Pancreas (tissue), 10 donors: Measurements from ENCODE around the gene NLGN1. TPM values are rescaled to one million over a fixed set of nuclear protein-coding genes. Genes with fewer than 3 reads are reported as not detected.
"Not testable (repeated sequence)": the region's sequence is repeated elsewhere in the genome, so short reads cannot be mapped to it uniquely, and the experiment has no call there.

Source experiments
- ATAC-seq, 4 donors: fragments of 200-7000 bp; cut with Tn5 transposase; one replicate each; pipeline versions ENCODE4 v1.8.0 to v1.9.1; 2020; ENCODE audit warnings: mild to moderate bottlenecking in 4 of 4, moderate library complexity in 4 of 4
- DNase-seq, 6 donors: peaks; one replicate each; pipeline ENCODE4 v3.0.0-alpha.2; 2020
- FAIRE-seq: peaks from 2 replicates; lab custom pipeline; 2012; peaks lifted over from hg19 to GRCh38; lab: Jason Lieb, UNC
- H3K27ac ChIP-seq, 4 donors: fragments of 200-600 bp; sonication (generic); 1 replicate in 3 of 4; 2 replicates in 1 of 4; pipeline versions ENCODE4 v1.5.0 to v1.8.0; 2020
- H3K27me3 ChIP-seq, 4 donors: fragments of 200-600 bp; one replicate each; pipeline ENCODE4 v1.8.0; 2021
- H3K36me3 ChIP-seq, 3 donors: fragments of 200-600 bp; sonication (generic) in 1 of 3; one replicate each; pipeline versions ENCODE4 v1.5.0 to v1.8.0; 2020 to 2021
- H3K4me1 ChIP-seq, 3 donors: fragments of 200-600 bp; one replicate each; pipeline ENCODE4 v1.8.0; 2021
- H3K4me3 ChIP-seq, 4 donors: fragments of 200-600 bp; sonication (generic) in 2 of 4; one replicate each; pipeline versions ENCODE4 v1.5.0 to v1.8.0; 2020 to 2021
- H3K9me3 ChIP-seq, 4 donors: fragments of 200-600 bp; one replicate each; pipeline ENCODE4 v1.8.0; 2021
- WGBS, 2 donors: extraction: QIAGEN DNeasy Blood & Tissue Kit; methylation state at CpG; one replicate each; pipeline ENCODE4 v1.1.7; 2013; 5-methylcytosine and 5-hydroxymethylcytosine counted together
- intact Hi-C, 3 donors: fragments of 100-400 bp; cut with DNase I; formaldehyde crosslinking; loops; one replicate each; pipeline versions ENCODE4 v1.11.1 to v1.14.2; 2022
- polyA plus RNA-seq, 2 donors: library from polyadenylated mRNA; stranded (reverse); fragments of 200-250 nt; gene quantifications; one replicate each; pipeline ENCODE4 v1.2.3, GENCODE V29; 2013
- total RNA-seq, 6 donors: library from RNA; stranded (reverse); fragmentation: NEBNext Ultra II Directional in 4 of 6; extraction: Animal tissue kit (Norgen Biotek cat#: 25700) in 4 of 6; gene quantifications; one replicate each; pipeline versions ENCODE4 v1.2.1 to v1.2.4, GENCODE V29; 2021 to 2023
- TF ChIP-seq, protein P1 (sequence below), 4 donors: fragments of 200-600 bp; sonication (generic) in 3 of 4; IDR thresholded peaks; one replicate each; pipeline versions ENCODE4 v1.5.0 to v1.8.0; 2021; ENCODE audit warnings: antibody characterized with exemption in 4 of 4
- donor health status: healthy with polysubstance abuse.
- donor health status: DM: no; HTN: no; CAD: no; lungs with moderate emphysema.
- donor health status: DM: no; HTN: no; CAD: no.
- donor health status: control.
- donor health status: control.
- donor health status: Bipolar disorder and iron deficiency.
- donor health status: DM: yes; HTN: yes; CAD: no.
- donor health status: DM: no; HTN: no; CAD: no.
- donor health status: DM: no; HTN: no; CAD: no.
- donor health status: DM: yes; HTN: yes; CAD: no.

The NLGN1 gene
- total and polyA plus RNA-seq, 8 donors = 0.49 to 2.3 (median 0.84) TPM

DNA sequence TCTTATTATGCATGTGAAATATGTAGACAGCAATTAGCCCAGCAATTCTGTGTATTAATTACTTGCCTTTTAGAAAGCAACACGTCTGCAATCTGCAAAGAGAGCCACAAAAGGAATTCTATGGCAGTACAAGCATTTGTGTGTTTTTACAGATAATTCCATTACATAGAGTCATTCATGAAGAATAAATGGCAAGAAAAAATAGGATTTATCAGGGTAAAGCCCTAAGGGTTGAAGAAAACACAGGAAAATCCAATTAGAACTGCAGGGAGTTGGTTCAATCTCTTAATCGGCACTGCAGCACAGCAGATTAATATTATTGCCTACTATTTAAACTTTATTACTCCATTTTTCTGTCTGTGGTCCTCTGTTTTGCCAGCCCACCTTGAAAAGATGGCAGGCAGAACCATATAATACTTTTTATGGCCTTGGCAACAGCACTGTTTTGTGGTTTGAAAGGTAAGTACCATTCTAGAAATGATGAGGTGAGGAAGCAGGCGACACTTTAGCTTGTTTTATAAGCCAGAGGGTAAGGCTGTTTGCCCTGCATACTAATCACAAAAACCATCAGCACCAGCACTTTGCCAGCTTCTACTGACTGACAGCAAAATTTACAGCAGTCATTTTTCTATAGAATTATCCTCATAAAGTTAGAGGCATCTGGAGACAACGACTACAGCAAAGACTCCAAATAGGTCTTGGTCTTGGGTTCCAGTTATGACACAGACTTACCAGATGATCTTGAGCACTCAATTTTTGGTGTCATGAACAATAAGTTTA is 823.4 kb downstream of the NLGN1 start:
- TF ChIP-seq, protein P1, sequence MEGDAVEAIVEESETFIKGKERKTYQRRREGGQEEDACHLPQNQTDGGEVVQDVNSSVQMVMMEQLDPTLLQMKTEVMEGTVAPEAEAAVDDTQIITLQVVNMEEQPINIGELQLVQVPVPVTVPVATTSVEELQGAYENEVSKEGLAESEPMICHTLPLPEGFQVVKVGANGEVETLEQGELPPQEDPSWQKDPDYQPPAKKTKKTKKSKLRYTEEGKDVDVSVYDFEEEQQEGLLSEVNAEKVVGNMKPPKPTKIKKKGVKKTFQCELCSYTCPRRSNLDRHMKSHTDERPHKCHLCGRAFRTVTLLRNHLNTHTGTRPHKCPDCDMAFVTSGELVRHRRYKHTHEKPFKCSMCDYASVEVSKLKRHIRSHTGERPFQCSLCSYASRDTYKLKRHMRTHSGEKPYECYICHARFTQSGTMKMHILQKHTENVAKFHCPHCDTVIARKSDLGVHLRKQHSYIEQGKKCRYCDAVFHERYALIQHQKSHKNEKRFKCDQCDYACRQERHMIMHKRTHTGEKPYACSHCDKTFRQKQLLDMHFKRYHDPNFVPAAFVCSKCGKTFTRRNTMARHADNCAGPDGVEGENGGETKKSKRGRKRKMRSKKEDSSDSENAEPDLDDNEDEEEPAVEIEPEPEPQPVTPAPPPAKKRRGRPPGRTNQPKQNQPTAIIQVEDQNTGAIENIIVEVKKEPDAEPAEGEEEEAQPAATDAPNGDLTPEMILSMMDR (IDR thresholded peaks at IDR 0.05) = no peak
- no peaks in the 10 kb centered on the region for H3K9me3 ChIP-seq
- no peak for FAIRE-seq
- peaks cover 0 to 6% (median 0%) of the 10 kb centered on the region in 3 donors for H3K4me1 ChIP-seq
- no peak for ATAC-seq
- no peak overlapping the region for H3K27ac ChIP-seq
- no peaks in the 10 kb centered on the region for H3K36me3 ChIP-seq
- intact Hi-C loops = no loop called here
- H3K27me3 ChIP-seq = no peaks in the 10 kb centered on the region
- 62 to 63% methylated on average over 4 of the region's 4 CpGs for WGBS, 2 donors
- DNase-seq = no peak
- H3K4me3 ChIP-seq = no peak overlapping the region

DNA sequence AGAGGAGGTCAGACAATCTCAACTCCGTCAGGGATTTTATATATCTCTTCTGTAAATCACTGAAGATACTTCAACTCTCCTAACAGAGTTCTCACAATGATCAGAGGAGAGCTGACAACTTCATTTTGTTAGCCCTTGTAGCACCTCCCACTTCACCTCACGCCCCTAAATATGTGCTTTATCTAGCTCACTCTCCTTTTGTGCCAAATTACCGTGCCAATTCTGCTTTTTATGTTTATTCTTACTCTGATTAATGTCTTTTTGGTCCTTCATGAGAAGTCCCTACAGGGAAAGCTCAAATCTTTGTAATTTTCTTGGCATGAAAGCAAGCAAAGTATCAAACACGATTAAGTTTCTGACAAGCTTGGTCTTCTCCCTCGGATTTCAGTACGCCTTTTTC is 825.5 kb downstream of the NLGN1 start:
- intact Hi-C loops = no loop called here
- Histone ChIP-seq H3K27ac (no peak overlapping the region), H3K27me3 (no peaks in the 10 kb centered on the region), H3K4me3 (no peak overlapping the region), H3K9me3 (no peaks in the 10 kb centered on the region), H3K4me1 (peaks cover 0 to 6% (median 0%) of the 10 kb centered on the region in 3 donors), H3K36me3 (no peaks in the 10 kb centered on the region)
- WGBS, 2 donors = 10 to 12% methylated on average over 6 of the region's 6 CpGs
- TF ChIP-seq, protein P1 (IDR thresholded peaks at IDR 0.05) = no peak
- ATAC-seq = peak in 2 of 4 donors; percentile 43 to 57
- FAIRE-seq = no peak
- no peak for DNase-seq

DNA sequence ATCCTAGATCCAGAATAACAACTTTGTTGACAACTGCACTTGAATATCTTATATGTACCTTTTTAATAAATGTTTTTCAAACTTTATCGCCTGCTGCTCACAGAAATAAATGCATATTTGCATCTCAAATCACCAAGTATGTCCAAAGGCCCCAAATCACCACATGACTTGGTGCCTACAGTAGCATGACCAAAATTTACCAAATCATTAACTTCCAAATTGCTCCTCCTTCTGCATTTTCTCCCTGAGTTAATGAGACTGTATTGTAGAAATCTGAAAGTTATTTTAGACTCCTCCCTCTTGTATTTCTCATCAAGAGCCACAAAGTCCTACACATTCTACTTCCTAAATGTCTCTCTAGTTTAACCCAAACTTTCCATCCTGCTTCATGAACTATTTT is 826.1 kb downstream of the NLGN1 start:
- intact Hi-C loops = no loop called here
- Histone ChIP-seq H3K27ac (no peak overlapping the region), H3K9me3 (no peaks in the 10 kb centered on the region), H3K27me3 (no peaks in the 10 kb centered on the region), H3K4me3 (no peak overlapping the region), H3K36me3 (no peaks in the 10 kb centered on the region), H3K4me1 (peaks cover 0 to 6% (median 0%) of the 10 kb centered on the region in 3 donors)
- 38 to 40% methylated on average over 1 of the region's 1 CpG for WGBS, 2 donors
- ATAC-seq (no peak), DNase-seq (no peak), FAIRE-seq (no peak)
- TF ChIP-seq, protein P1 (IDR thresholded peaks at IDR 0.05) = no peak

DNA sequence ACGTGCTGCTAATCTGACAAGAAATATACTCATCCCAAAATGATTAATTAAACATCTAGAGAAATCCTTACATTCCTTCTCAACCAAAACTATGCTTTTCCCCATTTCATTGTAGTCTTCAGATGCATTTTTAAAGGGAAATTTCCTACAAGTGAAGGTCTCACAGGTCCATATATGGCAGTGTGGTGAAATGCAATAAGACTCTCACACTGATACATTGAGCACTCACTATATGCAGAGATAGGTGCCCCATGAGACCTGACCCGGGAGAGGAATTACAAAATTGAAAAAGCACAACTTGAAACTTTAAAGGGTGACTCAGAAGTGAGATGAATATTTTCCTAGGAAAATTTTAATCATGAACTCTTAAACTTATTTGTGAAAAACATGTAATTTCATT is 832.4 kb downstream of the NLGN1 start:
- H3K27me3 ChIP-seq = no peaks in the 10 kb centered on the region
- intact Hi-C loops = no loop called here
- 59 to 69% methylated on average over 2 of the region's 2 CpGs for WGBS, 2 donors
- DNase-seq (no peak), FAIRE-seq (no peak), ATAC-seq (no peak)
- no peaks in the 10 kb centered on the region for H3K4me1 ChIP-seq
- no peak overlapping the region for H3K4me3 ChIP-seq
- no peaks in the 10 kb centered on the region for H3K9me3 ChIP-seq
- TF ChIP-seq, protein P1 (IDR thresholded peaks at IDR 0.05) = no peak
- H3K36me3 ChIP-seq = no peaks in the 10 kb centered on the region
- no peak overlapping the region for H3K27ac ChIP-seq

DNA sequence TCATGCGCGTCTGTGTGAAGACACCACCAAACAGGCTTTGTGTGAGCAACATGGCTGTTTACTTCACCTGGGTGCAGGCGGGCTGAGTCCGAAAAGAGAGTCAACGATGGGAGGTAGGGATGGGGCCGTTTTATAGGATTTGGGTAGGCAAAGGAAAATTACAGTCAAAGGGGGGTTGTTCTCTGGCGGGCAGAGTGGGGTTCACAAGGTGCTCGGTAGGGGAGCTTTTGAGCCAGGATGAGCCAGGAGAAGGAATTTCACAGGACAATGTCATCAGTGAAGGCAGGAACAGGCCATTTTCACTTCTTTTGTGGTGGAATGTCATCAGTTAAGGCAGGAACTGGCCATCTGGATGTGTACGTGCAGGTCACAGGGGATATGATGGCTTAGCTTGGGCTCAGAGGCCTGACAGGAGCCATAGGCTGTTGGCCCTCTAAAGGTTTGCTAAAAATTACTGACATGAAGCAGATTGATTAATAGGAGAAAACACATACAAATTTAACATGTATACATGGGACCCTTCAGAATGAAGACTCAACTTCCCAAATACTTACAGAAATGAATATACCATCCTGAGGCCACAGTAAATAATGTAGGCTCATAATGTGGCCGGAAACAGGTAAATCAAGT is 834.6 kb downstream of the NLGN1 start:
- H3K27me3 ChIP-seq, H3K36me3 ChIP-seq, intact Hi-C loops, H3K4me1 ChIP-seq, H3K9me3 ChIP-seq, DNase-seq, FAIRE-seq, H3K27ac ChIP-seq, H3K4me3 ChIP-seq, ATAC-seq: not testable (repeated sequence)
- WGBS, 2 donors = 70 to 85% methylated on average over 10 of the region's 10 CpGs
